ENCODE data around the gene ARMH3.

DNA sequence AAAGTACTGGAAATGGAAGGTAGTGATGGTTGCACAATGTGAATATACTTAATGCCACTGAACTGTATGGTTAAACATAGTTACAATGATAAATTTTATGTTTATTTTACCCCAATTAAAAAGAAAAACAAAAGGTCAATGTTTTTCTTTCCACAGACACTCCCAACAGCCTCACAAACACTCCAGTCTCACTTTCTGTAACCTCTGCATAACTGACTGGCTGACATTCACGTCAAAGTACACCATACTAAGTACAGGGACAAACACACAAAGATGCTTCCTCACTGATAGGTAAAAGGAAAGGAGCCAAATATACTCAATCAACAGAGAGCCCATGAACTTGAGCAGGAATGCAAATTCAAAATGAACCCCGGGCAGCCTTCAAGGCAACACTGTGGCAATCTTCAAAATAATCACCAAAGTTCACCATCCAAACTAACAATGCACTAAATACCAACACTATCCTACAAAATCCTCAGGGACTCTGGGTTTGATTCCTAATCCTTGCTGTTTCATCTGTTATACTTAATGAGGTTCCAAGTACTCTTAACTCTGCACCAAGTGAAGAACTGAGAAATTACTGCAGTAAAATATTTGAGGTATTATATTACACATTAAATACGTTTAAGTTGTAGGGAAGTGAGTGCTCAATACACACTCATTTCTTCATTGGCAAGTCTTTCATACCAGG is 90.8 kb downstream of the ARMH3 start:
- TF ChIP-seq, protein P1, sequence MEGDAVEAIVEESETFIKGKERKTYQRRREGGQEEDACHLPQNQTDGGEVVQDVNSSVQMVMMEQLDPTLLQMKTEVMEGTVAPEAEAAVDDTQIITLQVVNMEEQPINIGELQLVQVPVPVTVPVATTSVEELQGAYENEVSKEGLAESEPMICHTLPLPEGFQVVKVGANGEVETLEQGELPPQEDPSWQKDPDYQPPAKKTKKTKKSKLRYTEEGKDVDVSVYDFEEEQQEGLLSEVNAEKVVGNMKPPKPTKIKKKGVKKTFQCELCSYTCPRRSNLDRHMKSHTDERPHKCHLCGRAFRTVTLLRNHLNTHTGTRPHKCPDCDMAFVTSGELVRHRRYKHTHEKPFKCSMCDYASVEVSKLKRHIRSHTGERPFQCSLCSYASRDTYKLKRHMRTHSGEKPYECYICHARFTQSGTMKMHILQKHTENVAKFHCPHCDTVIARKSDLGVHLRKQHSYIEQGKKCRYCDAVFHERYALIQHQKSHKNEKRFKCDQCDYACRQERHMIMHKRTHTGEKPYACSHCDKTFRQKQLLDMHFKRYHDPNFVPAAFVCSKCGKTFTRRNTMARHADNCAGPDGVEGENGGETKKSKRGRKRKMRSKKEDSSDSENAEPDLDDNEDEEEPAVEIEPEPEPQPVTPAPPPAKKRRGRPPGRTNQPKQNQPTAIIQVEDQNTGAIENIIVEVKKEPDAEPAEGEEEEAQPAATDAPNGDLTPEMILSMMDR (conservative IDR thresholded peaks at IDR 0.05), result no peak
- no peak for TF ChIP-seq EZH2 (IDR thresholded peaks at IDR 0.05; ENCODE audit: low read depth)

Data from PC-9 (cell line).